Kidney epithelial cell (primary cell): Measurements from ENCODE around the gene STAT5A. TPM values are rescaled to one million over a fixed set of nuclear protein-coding genes. Genes with fewer than 3 reads are reported as not detected.
"Not testable (repeated sequence)": the region's sequence is repeated elsewhere in the genome, so short reads cannot be mapped to it uniquely, and the experiment has no call there.

Source experiments
- DNase-seq: peaks from one replicate; pipeline ENCODE4 v3.0.0-alpha.2; 2010; ENCODE audit warnings: low read depth
- H3K27me3 ChIP-seq: 2 replicates; pipeline ENCODE4 v1.6.0; 2011; ENCODE audit warnings: low read length; ENCODE audit not compliant: control insufficient read depth, insufficient read depth
- H3K36me3 ChIP-seq: 2 replicates; pipeline ENCODE4 v1.5.1; 2011; ENCODE audit warnings: low read length; ENCODE audit not compliant: control insufficient read depth, insufficient read depth
- H3K4me3 ChIP-seq: 2 replicates; pipeline ENCODE4 v1.5.1; 2011; ENCODE audit warnings: low read depth, mild to moderate bottlenecking, control low read depth, low read length
- total RNA-seq: library from RNA; depleted of rRNA; stranded (reverse); fragments of >200 nt; gene quantifications from 2 replicates; pipeline ENCODE4 v1.2.3, GENCODE V29; 2015
- TF ChIP-seq, protein P1 (sequence below): IDR thresholded peaks from 2 replicates; pipeline ENCODE4 v1.5.1; 2011; ENCODE audit warnings: mild to moderate bottlenecking, moderate library complexity, low read length, control low read depth, inconsistent platforms; ENCODE audit not compliant: insufficient read depth, poor library complexity, severe bottlenecking

Gene STAT5A
- total RNA-seq, 1 donor from 2014 or later, result 11.4 TPM

DNA sequence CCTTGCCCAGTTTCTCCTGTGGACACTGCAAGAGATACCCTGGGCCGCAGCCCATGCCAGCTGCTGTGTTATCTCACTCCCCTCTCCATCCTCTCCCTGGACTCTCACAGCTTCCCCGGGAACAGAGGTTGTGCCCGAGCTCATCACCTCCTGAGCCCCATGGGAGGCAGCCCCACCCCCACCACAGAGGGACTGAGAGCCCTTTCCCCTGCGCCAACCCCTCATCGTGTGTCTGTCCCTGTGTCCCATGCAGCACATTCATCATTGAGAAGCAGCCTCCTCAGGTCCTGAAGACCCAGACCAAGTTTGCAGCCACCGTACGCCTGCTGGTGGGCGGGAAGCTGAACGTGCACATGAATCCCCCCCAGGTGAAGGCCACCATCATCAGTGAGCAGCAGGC is 12.7 kb downstream of the STAT5A start:
- Histone ChIP-seq H3K4me3 (no peak overlapping the region), H3K36me3 (no peaks in the 10 kb centered on the region), H3K27me3 (no peaks in the 10 kb centered on the region)
- DNase-seq, result no peak
- TF ChIP-seq, protein P1, sequence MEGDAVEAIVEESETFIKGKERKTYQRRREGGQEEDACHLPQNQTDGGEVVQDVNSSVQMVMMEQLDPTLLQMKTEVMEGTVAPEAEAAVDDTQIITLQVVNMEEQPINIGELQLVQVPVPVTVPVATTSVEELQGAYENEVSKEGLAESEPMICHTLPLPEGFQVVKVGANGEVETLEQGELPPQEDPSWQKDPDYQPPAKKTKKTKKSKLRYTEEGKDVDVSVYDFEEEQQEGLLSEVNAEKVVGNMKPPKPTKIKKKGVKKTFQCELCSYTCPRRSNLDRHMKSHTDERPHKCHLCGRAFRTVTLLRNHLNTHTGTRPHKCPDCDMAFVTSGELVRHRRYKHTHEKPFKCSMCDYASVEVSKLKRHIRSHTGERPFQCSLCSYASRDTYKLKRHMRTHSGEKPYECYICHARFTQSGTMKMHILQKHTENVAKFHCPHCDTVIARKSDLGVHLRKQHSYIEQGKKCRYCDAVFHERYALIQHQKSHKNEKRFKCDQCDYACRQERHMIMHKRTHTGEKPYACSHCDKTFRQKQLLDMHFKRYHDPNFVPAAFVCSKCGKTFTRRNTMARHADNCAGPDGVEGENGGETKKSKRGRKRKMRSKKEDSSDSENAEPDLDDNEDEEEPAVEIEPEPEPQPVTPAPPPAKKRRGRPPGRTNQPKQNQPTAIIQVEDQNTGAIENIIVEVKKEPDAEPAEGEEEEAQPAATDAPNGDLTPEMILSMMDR, result no peak

DNA sequence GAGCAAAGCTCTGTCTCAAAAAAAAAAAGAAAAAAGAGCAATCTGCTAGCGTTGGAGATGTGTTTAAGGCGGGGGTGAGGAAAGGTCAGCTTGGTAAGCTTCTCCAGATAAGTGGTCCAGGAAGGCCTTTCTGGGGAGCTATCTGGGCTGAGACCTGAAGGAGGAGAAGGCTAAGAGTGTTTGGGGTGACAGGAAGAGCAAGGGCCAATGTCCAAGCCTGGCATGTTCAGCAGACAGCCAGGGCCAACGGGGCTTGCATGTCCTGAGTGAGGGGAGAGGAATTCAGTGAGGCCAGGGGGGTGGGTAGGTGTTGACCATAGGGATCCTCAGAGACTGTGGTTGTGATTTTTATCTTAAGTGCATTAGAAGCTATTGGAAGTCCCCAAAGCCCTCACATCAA is 15.4 kb downstream of the STAT5A start:
- no peak for DNase-seq
- Histone ChIP-seq H3K4me3 (no peak overlapping the region), H3K36me3 (no peaks in the 10 kb centered on the region), H3K27me3 (no peaks in the 10 kb centered on the region)
- TF ChIP-seq, protein P1, result no peak

DNA sequence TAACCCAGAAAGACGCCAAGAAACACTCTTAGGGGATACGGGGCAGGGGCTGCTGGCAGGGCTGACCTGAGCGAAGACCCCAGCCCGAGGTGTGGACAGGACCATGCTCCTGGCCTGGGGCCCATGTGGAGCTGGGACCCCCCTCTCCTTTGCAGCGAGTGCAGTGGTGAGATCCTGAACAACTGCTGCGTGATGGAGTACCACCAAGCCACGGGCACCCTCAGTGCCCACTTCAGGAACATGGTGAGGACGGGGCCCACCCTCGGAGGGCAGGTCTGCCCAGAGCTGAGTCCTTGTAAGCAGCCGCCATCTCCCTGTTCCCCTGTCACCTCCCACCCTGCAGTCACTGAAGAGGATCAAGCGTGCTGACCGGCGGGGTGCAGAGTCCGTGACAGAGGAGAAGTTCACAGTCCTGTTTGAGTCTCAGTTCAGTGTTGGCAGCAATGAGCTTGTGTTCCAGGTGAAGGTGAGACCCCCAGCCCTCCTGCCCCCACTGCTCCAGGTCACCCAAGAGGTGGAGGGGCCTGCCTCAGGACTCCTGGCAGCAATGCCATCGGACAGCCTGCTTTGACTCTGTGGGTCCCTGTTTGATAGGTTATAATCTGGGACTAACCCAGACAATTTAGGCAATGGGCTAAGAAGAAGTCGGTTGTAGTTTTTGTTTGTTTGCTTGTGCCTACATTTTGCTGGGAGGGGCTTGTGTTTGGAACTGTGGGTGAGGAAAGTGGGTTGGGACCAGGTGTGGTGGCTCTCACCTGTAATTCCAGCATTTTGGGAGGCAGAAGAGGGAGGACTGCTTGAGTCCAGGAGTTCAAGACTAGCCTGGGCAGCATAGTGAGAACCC is 16.1 kb downstream of the STAT5A start:
- no peaks in the 10 kb centered on the region for H3K36me3 ChIP-seq
- no peak for DNase-seq
- TF ChIP-seq, protein P1, result no peak
- no peaks in the 10 kb centered on the region for H3K27me3 ChIP-seq
- H3K4me3 ChIP-seq, result no peak overlapping the region

DNA sequence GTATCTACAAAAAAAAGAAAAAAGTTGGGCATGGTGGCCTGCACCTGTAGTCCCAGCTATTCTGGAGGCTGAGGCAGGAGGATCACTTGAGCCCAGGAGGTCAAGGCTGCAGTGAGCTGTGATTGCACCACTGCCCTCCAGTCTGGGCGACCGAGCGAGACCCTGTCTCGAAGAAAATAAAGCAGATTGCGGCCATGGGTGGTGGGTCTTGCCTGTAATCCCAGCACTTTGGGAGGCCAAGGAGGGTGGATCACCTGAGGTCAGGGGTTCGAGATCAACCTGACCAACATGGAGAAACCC is 16.7 kb downstream of the STAT5A start:
- not testable (repeated sequence) for H3K4me3 ChIP-seq, DNase-seq, H3K27me3 ChIP-seq

DNA sequence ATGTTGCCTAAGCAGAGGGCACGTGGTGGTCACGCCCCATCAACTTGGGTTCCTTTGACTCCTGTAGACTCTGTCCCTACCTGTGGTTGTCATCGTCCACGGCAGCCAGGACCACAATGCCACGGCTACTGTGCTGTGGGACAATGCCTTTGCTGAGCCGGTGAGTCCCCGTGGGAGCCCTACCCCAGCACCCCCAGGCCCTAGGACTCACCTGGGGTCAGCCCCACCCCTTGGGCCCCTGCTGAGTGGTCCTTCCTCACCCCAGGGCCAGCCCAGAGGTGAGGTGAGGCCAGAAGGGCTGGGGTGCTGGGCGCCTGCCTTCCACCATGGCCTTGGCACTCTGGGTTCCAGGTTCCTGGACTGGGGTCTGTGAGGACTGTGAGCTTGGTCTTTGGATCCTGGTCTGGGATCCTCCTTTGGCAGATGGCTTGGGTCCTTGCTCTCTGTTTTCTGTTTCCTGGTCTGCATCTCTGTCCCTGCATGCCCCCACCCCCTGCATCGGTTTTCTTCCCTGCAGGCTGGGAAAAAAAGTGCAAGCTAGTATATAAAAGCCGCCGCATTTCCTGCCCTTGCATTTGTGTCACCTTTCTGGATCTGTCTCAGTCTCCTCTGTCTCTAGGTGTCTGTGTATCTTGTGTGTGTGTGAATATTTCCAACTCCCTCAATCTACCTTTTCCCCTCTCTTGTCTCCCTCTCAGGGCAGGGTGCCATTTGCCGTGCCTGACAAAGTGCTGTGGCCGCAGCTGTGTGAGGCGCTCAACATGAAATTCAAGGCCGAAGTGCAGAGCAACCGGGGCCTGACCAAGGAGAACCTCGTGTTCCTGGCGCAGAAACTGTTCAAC is 17.5 kb downstream of the STAT5A start:
- H3K4me3 ChIP-seq, result no peak overlapping the region
- H3K36me3 ChIP-seq, result no peaks in the 10 kb centered on the region
- DNase-seq, result no peak
- no peaks in the 10 kb centered on the region for H3K27me3 ChIP-seq
- TF ChIP-seq, protein P1, result no peak

More for the DNA sequence above, 16.7 kb downstream of the STAT5A start:
- not testable (repeated sequence) for H3K36me3 ChIP-seq

DNA sequence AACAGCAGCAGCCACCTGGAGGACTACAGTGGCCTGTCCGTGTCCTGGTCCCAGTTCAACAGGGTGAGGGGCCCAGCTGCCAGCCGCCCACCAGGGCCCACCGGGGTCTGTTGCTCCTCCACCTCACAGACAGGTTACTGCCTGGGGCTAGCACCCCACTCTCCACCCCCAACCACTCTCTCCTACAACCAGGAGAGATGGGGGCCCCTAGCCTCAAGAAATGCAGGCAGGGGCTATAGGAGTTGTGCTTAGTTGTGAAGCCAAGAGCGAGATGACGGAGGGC is 18.0 kb downstream of the STAT5A start:
- TF ChIP-seq, protein P1, result no peak
- no peaks in the 10 kb centered on the region for H3K36me3 ChIP-seq
- no peak overlapping the region for H3K4me3 ChIP-seq
- H3K27me3 ChIP-seq, result no peaks in the 10 kb centered on the region
- no peak for DNase-seq
